HG03039 (cell line): ENCODE results near the gene CORT.
"Not testable (repeated sequence)": the region's sequence is repeated elsewhere in the genome, so short reads cannot be mapped to it uniquely, and the experiment has no call there.

Experiments used
- ATAC-seq: cut with Tn5 transposase; IDR thresholded peaks from one replicate; pipeline ENCODE4 v1.9.1; 2021; ENCODE audit warnings: mild to moderate bottlenecking, moderate library complexity; ENCODE audit not compliant: unreplicated experiment

The CORT gene, protein sequence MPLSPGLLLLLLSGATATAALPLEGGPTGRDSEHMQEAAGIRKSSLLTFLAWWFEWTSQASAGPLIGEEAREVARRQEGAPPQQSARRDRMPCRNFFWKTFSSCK

DNA sequence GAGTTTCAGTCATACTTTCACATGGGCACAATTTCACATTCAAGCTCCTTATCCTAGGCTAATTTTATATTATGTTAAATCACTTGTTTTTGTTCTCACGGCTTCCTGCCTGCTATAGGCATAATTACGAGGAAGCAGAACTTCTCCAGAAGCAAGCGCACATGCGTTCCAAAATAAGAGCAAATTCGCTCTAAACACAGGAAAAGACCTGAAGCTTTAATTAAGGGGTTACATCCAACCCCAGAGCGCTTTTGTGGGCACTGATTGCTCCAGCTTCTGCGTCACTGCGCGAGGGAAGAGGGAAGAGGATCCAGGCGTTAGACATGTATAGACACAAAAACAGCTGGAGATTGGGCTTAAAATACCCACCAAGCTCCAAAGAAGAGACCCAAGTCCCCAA is at the start of gene CORT:
CORT (plus strand) TSS at position 281 of the 400 bp plus-strand sequence. CDS start 193 bp downstream, outside the sequence.
- no peak for ATAC-seq

DNA sequence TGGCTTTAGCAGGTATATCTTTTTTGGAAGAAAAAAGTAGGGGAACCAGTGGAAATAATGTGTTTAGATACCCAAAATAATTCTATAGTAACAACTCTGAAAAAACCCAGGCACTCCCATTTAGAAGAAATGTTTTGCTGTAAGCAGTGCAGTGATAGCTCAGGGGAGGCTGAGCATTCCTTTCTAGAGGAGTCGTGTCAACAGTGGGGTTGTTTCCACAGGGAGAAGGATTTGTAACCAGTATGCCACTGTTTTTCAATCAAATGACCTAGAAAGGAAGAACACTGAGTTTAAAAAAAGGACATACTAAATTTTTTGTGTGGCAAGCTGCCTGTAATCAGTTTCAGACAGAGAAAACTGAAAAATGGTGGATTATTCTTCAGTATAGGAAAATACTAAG is 48.5 kb upstream of the CORT start:
- ATAC-seq = no peak

DNA sequence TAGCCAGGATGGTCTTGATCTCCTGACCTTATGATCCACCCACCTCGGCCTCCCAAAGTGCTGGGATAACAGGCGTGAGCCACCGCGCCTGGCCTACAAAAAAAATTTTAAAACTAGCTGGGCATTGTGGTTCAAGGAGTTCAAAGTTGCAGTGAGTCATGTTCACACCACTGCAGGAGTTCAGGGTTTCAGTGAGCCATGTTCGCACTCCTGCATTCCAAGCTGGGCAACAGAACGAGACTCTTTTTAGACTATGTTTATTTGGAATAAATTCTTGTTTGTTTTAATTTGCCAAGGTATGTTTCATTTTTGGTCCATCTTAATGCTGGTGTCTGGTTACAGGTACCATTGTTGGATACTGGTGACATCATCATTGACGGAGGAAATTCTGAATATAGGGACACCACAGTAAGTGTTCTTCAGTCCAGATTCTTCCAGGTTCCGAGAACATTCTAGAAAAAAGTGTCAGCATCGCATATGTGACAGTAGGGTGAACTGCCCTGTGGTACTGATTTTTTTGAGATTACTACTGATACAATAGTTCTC is 47.0 kb upstream of the CORT start:
- no peak for ATAC-seq

DNA sequence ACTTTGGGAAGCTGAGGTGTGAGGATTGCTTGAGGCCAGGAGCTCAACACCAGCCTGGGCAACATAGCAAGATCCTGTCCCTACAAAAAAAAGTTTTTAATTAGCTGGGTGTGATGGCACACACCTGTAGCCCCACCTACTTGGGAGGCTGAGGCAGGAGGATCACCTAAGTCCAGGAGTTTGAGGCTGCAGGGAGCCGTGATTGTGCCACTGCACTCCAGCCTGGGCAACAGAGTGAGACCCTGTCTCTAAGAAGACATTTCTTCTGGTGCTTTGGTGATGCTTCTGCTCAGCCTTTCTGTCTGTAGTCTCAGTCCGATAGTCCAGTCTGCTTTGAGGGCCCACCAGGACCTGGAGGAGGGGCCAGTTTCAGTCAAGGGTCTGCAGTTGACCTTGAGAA is 42.6 kb upstream of the CORT start:
- ATAC-seq = no peak

DNA sequence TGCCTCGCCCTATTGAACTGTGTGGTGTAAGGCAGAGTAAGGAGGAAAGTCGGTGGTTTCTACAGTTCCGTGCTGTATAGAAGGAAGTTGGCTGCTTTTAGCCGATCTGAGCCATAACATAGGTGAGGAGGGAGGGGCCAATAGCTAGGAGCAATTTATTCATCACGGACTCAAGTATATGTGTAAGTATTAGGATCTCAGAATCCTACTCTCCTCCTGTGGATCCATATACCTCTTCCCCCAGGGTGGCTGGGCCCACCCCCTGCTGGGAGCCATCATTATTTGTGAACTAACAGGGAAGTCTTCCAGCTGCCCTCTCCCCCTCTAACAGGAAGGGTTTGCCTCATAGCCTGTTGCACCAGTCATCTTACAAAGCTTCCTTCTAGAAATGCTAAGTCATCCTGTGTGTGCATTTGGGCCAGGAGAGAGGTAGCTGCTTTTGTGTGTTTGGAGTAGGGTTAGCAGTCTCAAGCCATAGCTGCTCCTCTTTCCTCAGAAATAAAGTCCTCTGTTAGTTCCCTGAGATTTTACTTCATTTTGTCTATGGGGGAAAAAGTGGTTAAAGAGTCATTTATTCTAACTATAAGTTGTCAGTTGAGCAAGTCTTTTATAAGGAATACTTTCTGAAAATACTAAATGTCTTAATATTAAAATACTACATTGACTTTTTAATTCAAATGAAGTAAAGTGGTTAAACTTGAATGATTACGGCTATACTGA is 34.5 kb upstream of the CORT start:
- ATAC-seq = no peak

DNA sequence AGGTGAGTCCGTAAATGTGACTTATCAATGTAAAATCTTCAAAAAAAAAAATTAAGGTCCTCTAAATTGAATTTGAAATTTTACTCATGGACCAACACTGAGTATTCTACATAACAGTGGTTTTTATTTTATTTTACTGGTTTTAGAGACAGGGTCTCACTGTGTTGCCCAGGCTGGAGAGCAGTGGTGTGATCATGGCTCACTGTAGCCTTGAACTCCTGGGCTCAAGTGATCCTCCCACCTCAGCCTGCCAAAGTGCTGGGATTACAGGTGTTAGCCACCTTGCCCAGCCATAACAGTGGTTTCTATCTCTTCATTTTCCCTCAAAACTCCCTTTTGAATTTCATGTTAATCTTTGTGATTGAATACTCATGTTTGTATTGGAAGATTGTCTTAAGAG is 33.9 kb upstream of the CORT start:
- ATAC-seq = not testable (repeated sequence)

DNA sequence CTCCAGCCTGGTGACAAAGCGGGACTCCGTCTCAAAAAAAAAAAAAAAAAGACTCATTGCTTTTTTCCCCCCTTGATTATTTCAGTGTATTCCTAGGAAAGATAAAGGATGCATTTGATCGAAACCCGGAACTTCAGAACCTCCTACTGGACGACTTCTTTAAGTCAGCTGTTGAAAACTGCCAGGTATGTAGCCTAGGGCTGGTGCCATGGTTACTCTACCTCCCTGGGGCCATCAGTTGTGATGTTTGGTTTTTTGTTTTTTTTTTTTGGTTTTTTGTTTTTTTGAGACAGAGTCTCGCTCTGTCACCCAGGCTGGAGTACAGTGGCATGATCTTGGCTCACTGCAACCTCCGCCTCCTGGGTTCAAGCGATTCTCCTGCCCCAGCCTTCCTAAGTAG is 31.1 kb upstream of the CORT start:
- not testable (repeated sequence) for ATAC-seq

DNA sequence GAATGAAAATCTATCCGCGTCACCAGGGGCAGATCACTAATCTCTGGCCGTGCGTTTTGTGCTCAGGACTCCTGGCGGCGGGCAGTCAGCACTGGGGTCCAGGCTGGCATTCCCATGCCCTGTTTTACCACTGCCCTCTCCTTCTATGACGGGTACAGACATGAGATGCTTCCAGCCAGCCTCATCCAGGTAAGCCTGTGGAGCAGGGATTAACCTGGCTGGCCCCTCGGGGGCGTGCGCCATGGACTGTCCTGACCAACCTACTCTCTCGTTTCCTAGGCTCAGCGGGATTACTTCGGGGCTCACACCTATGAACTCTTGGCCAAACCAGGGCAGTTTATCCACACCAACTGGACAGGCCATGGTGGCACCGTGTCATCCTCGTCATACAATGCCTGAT is 30.5 kb upstream of the CORT start:
- no peak for ATAC-seq

DNA sequence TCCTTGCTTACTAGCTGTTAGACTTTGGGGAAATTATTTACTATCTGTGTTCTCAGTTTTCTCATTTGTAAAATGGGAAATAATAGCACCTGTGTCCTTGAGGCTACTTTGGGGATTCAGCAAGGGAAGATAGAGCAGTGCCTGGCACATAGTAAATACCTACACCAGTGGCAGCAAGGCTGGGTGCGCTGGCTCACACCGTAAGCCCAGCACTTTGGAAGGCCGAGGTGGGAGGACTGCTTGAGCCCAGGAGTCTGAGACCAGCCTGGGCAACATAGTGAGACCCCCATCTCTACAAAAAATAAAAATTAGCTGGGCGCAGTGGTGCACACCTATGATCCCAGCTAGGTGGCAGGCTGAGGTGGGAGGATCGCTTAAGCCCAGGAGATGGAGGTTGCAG is 28.2 kb upstream of the CORT start:
- ATAC-seq = no peak

DNA sequence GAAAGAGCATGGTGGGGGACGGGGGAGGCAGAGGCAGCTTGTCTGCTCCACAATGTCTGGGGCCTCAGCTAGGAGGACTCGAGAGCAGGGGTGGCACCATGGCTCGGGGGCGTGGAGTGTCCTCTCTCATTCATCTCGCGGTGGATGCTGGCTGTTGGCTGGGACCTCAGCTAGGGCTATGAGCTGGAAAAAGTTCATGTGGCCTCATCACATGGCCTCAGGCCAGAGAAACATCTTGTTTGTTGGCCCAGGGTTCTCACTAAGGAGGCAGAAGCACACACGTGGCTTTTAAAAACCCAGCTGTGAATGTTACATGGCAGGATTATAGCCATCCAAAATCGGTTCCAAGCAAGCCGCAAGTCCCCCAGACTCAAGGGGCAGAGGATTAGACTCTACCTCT is 25.8 kb upstream of the CORT start:
- ATAC-seq = no peak

DNA sequence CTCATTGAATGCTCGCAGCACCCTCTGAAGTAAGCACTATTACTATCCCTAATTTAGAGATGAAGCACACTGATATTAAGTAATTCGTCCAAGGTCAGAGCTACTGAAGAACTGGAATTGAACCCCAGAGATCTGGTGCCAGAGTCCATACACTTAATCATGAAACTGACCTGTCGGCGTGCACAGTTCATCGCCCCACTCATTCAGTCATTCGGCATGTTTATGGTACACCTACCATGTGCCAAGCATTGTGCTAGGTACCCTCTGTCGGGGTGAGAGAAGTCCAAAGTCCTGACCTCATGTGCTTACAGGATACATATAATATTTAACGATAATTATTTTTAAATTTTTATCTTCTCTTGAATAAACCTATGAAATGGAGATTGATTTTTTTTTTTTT is 25.2 kb upstream of the CORT start:
- ATAC-seq = no peak

DNA sequence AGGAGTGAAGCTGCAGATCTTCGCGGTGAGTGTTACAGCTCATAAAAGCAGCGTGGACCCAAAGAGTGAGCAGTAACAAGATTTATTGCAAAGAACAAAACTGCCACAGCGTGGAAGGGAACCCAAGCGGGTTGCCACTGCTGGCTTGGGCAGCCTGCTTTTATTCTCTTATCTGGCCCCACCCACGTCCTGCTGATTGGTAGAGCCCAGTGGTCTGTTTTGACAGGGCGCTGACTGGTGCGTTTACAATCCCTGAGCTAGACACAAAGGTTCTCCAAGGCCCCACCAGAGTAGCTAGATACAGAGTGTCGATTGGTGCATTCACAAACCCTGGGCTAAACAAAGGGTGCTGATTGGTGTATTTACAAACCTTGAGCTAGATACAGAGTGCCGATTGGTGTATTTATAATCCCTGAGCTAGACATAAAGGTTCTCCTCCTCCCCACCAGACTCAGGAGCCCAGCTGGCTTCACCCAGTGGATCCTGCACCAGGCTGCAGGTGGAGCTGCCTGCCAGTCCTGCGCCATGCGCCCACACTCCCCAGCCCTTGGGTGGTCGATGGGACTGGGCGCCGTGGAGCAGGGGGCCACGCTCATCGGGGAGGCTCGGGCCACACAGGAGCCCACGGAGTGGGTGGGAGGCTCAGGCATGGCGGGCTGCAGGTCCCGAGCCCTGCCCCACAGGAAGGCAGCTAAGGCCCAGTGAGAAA is 23.9 kb upstream of the CORT start:
- ATAC-seq = not testable (repeated sequence)

DNA sequence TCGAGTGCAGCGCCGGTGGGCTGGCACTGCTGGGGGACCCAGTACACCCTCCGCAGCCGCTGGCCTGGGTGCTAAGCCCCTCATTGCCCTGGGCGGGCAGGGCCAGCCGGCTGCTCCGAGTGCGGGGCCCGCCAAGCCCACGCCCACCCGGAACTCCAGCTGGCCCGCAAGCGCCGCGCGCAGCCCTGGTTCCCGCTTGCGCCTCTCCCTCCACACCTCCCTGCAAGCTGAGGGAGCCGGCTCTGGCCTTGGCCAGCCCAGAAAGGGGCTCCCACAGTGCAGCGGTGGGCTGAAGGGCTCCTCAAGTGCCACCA is 23.3 kb upstream of the CORT start:
- not testable (repeated sequence) for ATAC-seq

DNA sequence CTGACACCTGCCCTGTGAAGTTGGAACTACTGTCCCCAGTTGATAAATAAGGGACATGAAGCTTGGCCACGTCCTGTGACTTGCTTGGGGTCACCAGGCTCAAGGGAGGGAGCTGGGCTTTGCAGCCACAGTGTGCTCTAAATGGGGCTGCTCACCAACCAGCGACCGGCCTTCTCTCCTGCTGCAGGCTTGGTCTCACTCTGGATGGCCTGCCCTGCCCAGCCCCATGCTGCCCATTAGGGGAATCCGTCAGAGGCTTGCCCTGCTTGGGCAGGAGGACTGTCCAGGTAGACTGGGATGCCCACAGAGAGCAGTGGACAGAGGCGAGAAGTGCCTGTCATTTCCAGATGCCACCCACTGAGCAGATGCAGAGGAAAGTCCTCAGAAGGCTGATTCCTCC is 20.8 kb upstream of the CORT start:
- ATAC-seq = no peak

DNA sequence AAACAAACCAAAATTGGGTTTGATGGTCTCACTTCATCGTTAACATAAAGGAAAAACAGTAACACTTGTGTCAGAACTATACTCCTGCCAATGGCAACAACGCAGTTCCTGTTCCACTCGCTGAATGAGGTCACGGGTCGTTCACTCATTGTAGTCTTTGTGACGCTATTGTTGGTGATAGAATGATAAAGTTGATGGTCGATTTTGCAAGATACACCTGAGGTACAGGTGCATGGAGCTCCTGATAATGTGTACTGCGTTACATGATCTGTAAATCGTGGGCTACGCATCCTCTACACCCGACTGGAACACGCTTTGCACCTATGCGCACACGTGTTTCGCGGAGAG is 20.0 kb upstream of the CORT start:
- ATAC-seq = peak; percentile 10

DNA sequence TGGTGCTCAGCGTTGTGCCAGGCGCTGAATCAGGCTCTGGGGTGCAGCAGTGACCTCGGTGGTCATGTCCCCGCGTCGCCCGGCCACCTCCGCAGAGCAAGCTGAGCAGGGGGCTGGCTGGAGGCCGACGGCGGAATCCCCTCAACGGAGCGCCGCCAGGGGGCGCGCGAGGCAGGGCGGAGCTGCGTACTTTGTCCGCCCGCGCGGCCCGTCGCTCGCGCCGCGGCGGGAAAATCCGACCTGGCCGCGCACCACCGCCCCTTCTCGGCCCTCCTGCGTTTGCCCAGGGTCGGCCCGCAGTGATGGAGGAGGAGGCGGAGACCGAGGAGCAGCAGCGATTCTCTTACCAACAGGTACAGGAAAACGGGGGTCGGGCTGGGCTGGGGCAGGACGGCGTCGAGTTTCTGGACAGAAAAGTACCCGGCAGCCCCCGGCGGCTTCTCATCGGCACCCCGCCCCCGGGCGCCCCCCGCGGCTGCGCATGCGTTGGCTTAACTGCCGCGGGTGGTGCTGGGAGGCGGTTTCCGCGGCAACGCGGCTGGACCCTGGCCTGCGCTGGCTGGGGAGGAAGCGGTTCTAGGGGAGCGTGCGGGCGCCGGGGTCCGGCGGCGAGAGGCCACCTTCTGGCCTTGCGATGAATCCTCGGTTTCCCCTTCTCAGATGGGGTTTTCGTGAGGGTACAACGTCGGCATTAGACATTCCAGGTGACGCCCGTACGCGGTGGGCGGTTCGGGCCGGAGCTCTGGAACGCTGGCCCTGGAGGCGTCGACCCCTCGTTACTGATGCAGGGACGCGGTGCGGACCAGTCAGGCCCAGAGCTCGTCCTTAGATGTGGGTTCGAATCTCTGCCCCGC is 19.4 kb upstream of the CORT start, which contains the start of gene CENPS:
CENPS (plus strand) TSS at position 218 of the 854 bp plus-strand sequence; CDS start at position 303, 85 bp downstream.
- ATAC-seq = peak; percentile 71

DNA sequence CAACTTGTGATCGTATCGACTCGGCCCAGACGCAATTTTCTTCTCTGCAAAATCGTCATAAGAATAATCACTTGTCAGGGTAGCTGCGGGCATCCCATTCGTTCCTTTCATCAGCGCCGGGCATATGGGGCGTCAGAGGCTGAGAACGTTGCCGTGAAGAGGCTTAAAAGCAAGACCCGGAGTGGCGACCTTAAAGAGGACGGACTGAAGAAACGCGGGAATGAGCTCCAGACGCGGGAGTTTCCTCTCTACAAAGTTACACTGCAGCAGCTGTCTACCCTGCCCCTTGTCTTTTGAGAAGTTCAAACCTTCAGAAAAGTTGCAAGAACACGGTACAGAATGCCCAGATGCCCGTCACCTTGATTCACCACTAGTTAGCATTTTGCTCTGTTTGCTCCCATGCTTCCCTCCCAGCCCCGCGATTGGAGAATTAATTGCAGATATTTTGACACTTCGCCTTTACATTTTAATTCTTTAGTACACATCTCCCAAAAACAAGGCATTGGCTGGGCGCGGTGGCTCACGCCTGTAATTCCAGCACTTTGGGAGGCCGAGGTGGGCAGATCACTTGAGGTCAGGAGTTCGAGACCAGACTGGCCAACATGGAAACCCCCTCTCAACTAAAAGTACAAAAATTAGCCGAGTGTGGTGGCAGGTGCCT is 18.6 kb upstream of the CORT start:
- no peak for ATAC-seq

DNA sequence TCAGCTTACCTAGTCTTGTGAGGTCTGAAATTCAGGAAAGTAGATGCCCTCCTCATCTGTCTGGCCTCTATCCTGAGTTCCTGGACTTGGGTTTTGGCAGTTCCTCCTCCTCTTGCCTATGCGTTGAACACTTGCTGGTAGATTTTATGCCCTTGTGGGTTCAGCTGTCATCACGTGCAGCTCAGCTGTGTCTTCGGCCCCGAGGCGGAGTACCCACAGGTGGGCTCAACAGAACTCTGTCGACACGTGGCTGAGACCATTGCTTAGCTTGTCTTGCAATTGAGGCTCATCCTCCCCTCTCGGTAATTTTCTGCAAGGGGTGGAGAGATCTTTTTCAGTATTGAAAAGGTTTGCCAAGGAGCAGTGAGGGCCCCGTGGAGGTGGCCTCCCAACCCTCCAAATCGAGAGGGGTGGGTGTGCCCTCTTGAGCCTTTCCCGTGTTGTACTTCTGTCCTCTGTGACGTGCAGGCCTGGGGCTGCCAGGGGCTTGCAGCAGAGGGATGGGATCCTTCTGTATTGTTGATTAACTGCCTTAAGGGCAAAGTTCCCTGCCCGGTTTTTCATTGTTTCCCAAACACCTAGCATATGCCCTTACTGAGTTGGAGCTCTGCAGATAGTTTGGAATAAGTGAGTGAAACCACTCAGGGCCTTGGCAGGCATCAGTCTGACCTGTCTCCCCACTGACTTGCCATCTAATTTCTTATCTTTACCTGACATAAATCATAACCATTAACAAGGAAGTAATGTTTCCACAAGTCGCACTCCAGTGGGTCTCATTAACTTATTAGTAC is 16.7 kb upstream of the CORT start:
- ATAC-seq = no peak

DNA sequence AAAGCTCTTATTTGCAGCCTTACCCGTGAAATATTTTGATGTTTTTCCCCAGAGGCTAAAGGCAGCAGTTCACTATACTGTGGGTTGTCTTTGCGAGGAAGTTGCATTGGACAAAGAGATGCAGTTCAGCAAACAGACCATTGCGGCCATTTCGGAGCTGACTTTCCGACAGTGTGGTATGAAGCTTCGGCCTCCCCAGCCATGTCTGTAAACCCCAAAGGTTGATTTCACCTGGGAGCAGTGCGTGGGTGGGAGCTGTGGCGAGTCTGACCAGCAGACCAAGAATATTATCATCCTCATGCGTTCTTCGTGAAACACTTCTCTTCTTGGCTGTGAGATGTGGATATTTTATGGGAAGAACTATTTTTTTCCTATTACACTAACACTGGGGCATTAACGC is 16.0 kb upstream of the CORT start:
- no peak for ATAC-seq

DNA sequence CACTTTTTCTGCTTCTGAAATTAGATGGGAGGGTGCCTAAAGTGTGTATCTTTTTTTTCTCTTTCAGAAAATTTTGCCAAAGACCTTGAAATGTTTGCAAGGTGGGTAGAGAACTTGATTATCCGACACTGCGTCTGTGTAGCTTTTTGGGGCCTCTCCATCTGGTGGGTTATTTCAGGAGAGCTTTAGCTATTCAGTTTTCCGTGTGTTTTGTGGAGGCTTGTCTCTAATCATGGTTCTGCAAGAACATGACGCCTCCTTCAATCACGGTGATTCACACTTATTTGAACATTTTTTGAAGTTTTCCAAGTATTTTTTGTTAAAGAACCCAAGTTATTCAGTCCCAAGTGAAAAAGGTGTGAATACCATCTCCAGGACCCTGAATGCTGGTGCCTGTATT is 15.2 kb upstream of the CORT start:
- no peak for ATAC-seq
